Mesenchymal stem cell (in vitro differentiated cells and primary cell): ENCODE data around the gene FHIP1B.

Experiments
- DNase-seq: peaks from one replicate; pipeline ENCODE4 v3.0.0-alpha.2; 2013
- H2AFZ ChIP-seq: one replicate; pipeline ENCODE4 v1.6.1; 2013; ENCODE audit warnings: low read depth, mild to moderate bottlenecking, control low read depth, inconsistent platforms, low read length, moderate library complexity
- H2AK5ac ChIP-seq: 2 replicates; pipeline ENCODE4 v1.6.1; 2013; ENCODE audit warnings: low read length, moderate library complexity, mild to moderate bottlenecking, inconsistent platforms; ENCODE audit not compliant: severe bottlenecking
- H2BK120ac ChIP-seq: one replicate; pipeline ENCODE4 v1.6.1; 2013; ENCODE audit warnings: low read depth, mild to moderate bottlenecking, inconsistent platforms, low read length, moderate library complexity
- H2BK12ac ChIP-seq, 2 experiments: one replicate each; pipeline ENCODE4 v1.6.1; 2013; ENCODE audit warnings: inconsistent platforms in 2 of 2, low read length in 2 of 2, mild to moderate bottlenecking in 2 of 2, moderate library complexity in 2 of 2, control low read depth in 1 of 2
- H2BK15ac ChIP-seq: one replicate; pipeline ENCODE4 v1.6.1; 2013; ENCODE audit warnings: mild to moderate bottlenecking, low read depth, inconsistent platforms; ENCODE audit not compliant: poor library complexity, severe bottlenecking
- H2BK5ac ChIP-seq: 2 replicates; pipeline ENCODE4 v1.6.1; 2013; ENCODE audit warnings: low read depth, mild to moderate bottlenecking, low read length, control low read depth, inconsistent platforms; ENCODE audit not compliant: poor library complexity, severe bottlenecking
- H3K14ac ChIP-seq, 2 experiments: one replicate each; pipeline ENCODE4 v1.6.1; 2013; ENCODE audit warnings: inconsistent platforms in 2 of 2, low read length in 2 of 2, control low read depth in 1 of 2, mild to moderate bottlenecking in 1 of 2, moderate library complexity in 1 of 2
- H3K18ac ChIP-seq, 2 experiments: one replicate each; pipeline ENCODE4 v1.6.1; 2013; ENCODE audit warnings: inconsistent platforms in 2 of 2, low read length in 2 of 2, control low read depth in 1 of 2, low read depth in 1 of 2, mild to moderate bottlenecking in 1 of 2
- H3K23ac ChIP-seq, 2 experiments: one replicate each; pipeline ENCODE4 v1.6.1; 2013; ENCODE audit warnings: inconsistent platforms in 2 of 2, low read length in 2 of 2, mild to moderate bottlenecking in 2 of 2, moderate library complexity in 2 of 2, control low read depth in 1 of 2
- H3K27ac ChIP-seq: 2 replicates; pipeline ENCODE4 v1.5.1; 2013; ENCODE audit warnings: mild to moderate bottlenecking, moderate library complexity, low read length, control low read depth, inconsistent platforms; ENCODE audit not compliant: poor library complexity, severe bottlenecking
- H3K27me3 ChIP-seq, 2 experiments: 2 replicates each; pipeline versions ENCODE4 v1.6.1 to v1.7.0; 2013; ENCODE audit warnings: low read length in 2 of 2, mild to moderate bottlenecking in 2 of 2, moderate library complexity in 2 of 2, control low read depth in 1 of 2, inconsistent platforms in 1 of 2; ENCODE audit not compliant: control insufficient read depth in 1 of 2, insufficient read depth in 1 of 2
- H3K36me3 ChIP-seq, 2 experiments: 2 replicates each; pipeline versions ENCODE4 v1.6.1 to v1.7.0; 2013; ENCODE audit warnings: low read length in 2 of 2, control low read depth in 1 of 2, inconsistent platforms in 1 of 2, low read depth in 1 of 2, mild to moderate bottlenecking in 1 of 2; ENCODE audit not compliant: insufficient read depth in 2 of 2, control insufficient read depth in 1 of 2
- H3K4ac ChIP-seq, 2 experiments: one replicate each; pipeline ENCODE4 v1.6.1; 2013; ENCODE audit warnings: inconsistent platforms in 2 of 2, low read length in 2 of 2, mild to moderate bottlenecking in 2 of 2, moderate library complexity in 2 of 2, control low read depth in 1 of 2, low read depth in 1 of 2
- H3K4me1 ChIP-seq: 2 replicates; pipeline ENCODE4 v1.6.1; 2013; ENCODE audit warnings: low read depth, low read length, control low read depth; ENCODE audit not compliant: control insufficient read depth, insufficient read depth
- H3K4me2 ChIP-seq: 2 replicates; pipeline ENCODE4 v1.6.1; 2013; ENCODE audit warnings: low read length, mild to moderate bottlenecking, inconsistent platforms; ENCODE audit not compliant: poor library complexity, severe bottlenecking
- H3K4me3 ChIP-seq, 2 experiments: 2 replicates each; pipeline versions ENCODE4 v1.5.1 to v1.7.0; 2013; ENCODE audit warnings: low read length in 2 of 2, mild to moderate bottlenecking in 2 of 2, control low read depth in 1 of 2, low read depth in 1 of 2; ENCODE audit not compliant: insufficient read depth in 1 of 2
- H3K79me1 ChIP-seq: replicated peaks from 2 replicates; pipeline ENCODE4 v1.6.1; 2013; ENCODE audit warnings: mild to moderate bottlenecking, control low read depth, low read length, inconsistent platforms; ENCODE audit not compliant: poor library complexity, severe bottlenecking
- H3K9ac ChIP-seq: 2 replicates; pipeline ENCODE4 v1.7.0; 2013; ENCODE audit warnings: mild to moderate bottlenecking, low read length, moderate library complexity
- H3K9me3 ChIP-seq: 2 replicates; pipeline ENCODE4 v1.7.0; 2013; ENCODE audit warnings: mild to moderate bottlenecking, low read length; ENCODE audit not compliant: control insufficient read depth
- H4K8ac ChIP-seq: one replicate; pipeline ENCODE4 v1.6.1; 2013; ENCODE audit warnings: inconsistent platforms, mild to moderate bottlenecking, low read length, moderate library complexity
- H4K91ac ChIP-seq: one replicate; pipeline ENCODE4 v1.6.1; 2013; ENCODE audit warnings: mild to moderate bottlenecking, low read length, inconsistent platforms
- WGBS: methylation state at CpG from one replicate; pipeline ENCODE4 v1.1.7; 2013; ENCODE audit warnings: mixed read lengths; 5-methylcytosine and 5-hydroxymethylcytosine counted together

Gene FHIP1B

GRCh38 chr11:6253197-6253596, 18.8 kb upstream of the FHIP1B start:
- Histone ChIP-seq H3K14ac (no peak overlapping the region), H3K27ac (no peak overlapping the region), H2AFZ (no peak overlapping the region), H3K36me3 (no peaks in the 10 kb centered on the region), H2BK5ac (no peak overlapping the region), H2BK120ac (no peak overlapping the region), H3K27me3 (peaks cover 25 to 26% of the 10 kb centered on the region in 2 experiments), H4K91ac (no peak overlapping the region), H3K9me3 (no peaks in the 10 kb centered on the region), H3K9ac (no peak overlapping the region), H2BK12ac (no peak overlapping the region), H2BK15ac (no peak overlapping the region), H3K4me3 (no peak overlapping the region), H4K8ac (no peak overlapping the region), H3K18ac (no peak overlapping the region), H3K4ac (no peak overlapping the region), H3K23ac (no peak overlapping the region), H3K4me1 (peaks cover 3% of the 10 kb centered on the region), H2AK5ac (no peak overlapping the region), H3K79me1 (no peaks in the 10 kb centered on the region), H3K4me2 (no peak overlapping the region)
- WGBS = 57% methylated on average over 1 of the region's 1 CpG
- peak; percentile 15 for DNase-seq

DNA sequence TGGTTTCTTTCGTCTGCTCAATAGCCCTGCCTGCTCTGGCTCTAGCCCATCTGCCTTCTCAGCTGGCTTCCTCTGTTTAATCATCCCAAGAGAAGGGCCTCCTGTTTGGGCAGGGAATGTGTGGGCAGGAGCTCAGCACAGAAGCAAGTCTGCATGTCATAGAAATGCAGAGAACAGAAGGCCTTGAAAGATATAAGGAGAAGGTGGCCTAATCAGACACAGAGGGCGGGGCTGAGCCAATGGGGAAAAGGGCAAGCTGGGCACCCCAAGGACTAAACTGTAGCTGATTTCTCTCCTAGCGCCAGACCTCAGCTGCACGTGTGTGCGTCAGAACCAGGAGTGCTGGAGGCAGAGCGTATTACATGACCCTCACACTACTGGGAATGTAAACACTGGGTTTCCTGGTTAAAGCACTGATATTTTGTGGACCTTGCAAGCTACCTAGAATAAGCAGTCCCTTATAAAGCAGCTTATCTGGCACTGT, 17.6 kb upstream of the FHIP1B start:
- Histone ChIP-seq H2BK5ac (no peak overlapping the region), H2BK120ac (no peak overlapping the region), H3K18ac (no peak overlapping the region)

GRCh38 chr11:6251120-6251733, 16.8 kb upstream of the FHIP1B start:
- no peaks in the 10 kb centered on the region for H3K9me3 ChIP-seq

More for the DNA sequence above, 17.6 kb upstream of the FHIP1B start:
- H3K4me1 ChIP-seq = peaks cover 3% of the 10 kb centered on the region
- no peak overlapping the region for H2AK5ac ChIP-seq
- no peak overlapping the region for H3K4ac ChIP-seq
- 52% methylated on average over 6 of the region's 6 CpGs for WGBS
- H2AFZ ChIP-seq = no peak overlapping the region
- H3K36me3 ChIP-seq = no peaks in the 10 kb centered on the region
- no peaks in the 10 kb centered on the region for H3K79me1 ChIP-seq
- no peak overlapping the region for H3K4me3 ChIP-seq
- no peak overlapping the region for H4K8ac ChIP-seq
- no peak overlapping the region for H4K91ac ChIP-seq
- peak; percentile 72 for DNase-seq
- no peak overlapping the region for H2BK12ac ChIP-seq
- no peak overlapping the region for H3K23ac ChIP-seq
- no peak overlapping the region for H3K14ac ChIP-seq
- H3K27me3 ChIP-seq = peaks cover 14 to 16% of the 10 kb centered on the region in 2 experiments
- no peak overlapping the region for H3K27ac ChIP-seq
- H3K9me3 ChIP-seq = no peaks in the 10 kb centered on the region
- H3K9ac ChIP-seq = peak overlapping the region; percentile 54
- peak overlapping the region; percentile 3 for H2BK15ac ChIP-seq
- no peak overlapping the region for H3K4me2 ChIP-seq

GRCh38 chr11:6249770-6250555, 15.5 kb upstream of the FHIP1B start:
- Histone ChIP-seq H2AFZ (no peak overlapping the region), H3K18ac (no peak overlapping the region), H2BK15ac (no peak overlapping the region), H3K4me2 (no peak overlapping the region), H3K27ac (no peak overlapping the region), H3K23ac (no peak overlapping the region), H4K8ac (no peak overlapping the region), H2BK12ac (no peak overlapping the region), H3K9ac (peak overlapping the region; percentile 59), H2BK5ac (no peak overlapping the region), H3K36me3 (no peaks in the 10 kb centered on the region), H3K4ac (no peak overlapping the region), H3K27me3 (peaks cover 0 to 8% of the 10 kb centered on the region in 2 experiments), H2AK5ac (peak overlapping the region; percentile 35), H2BK120ac (no peak overlapping the region), H3K14ac (no peak overlapping the region), H3K9me3 (no peaks in the 10 kb centered on the region), H3K4me1 (peaks cover 3% of the 10 kb centered on the region), H3K79me1 (no peaks in the 10 kb centered on the region), H4K91ac (no peak overlapping the region), H3K4me3 (peak overlapping the region in 1 of 2 experiments; percentile 51)
- DNase-seq = peak; percentile 64
- 59% methylated on average over 3 of the region's 3 CpGs for WGBS

More at GRCh38 chr11:6251120-6251733, 16.8 kb upstream of the FHIP1B start:
- DNase-seq = peak; percentile 80
- no peak overlapping the region for H4K91ac ChIP-seq
- H3K9ac ChIP-seq = peak overlapping the region; percentile 54
- H2BK12ac ChIP-seq = no peak overlapping the region
- peaks cover 6 to 10% of the 10 kb centered on the region in 2 experiments for H3K27me3 ChIP-seq
- no peak overlapping the region for H2BK120ac ChIP-seq
- H3K79me1 ChIP-seq = no peaks in the 10 kb centered on the region
- H3K4me3 ChIP-seq = no peak overlapping the region
- H3K18ac ChIP-seq = peak overlapping the region in 1 of 2 experiments; percentile 3
- no peak overlapping the region for H4K8ac ChIP-seq
- no peak overlapping the region for H2BK5ac ChIP-seq
- no peak overlapping the region for H2AK5ac ChIP-seq
- H3K4me2 ChIP-seq = no peak overlapping the region
- H2AFZ ChIP-seq = no peak overlapping the region
- no peak overlapping the region for H3K23ac ChIP-seq
- no peak overlapping the region for H3K14ac ChIP-seq
- no peak overlapping the region for H3K27ac ChIP-seq
- H2BK15ac ChIP-seq = no peak overlapping the region
- H3K4ac ChIP-seq = no peak overlapping the region
- 57% methylated on average over 6 of the region's 6 CpGs for WGBS
- H3K36me3 ChIP-seq = no peaks in the 10 kb centered on the region
- H3K4me1 ChIP-seq = peaks cover 3% of the 10 kb centered on the region
